Stromal cell of bone marrow (primary cell): ENCODE results near the gene DCAF8.
A peak's percentile ranks its signal among the peaks of the same experiment; 100 is the strongest.

Experiments
- DNase-seq: peaks from one replicate; pipeline ENCODE4 v3.0.0-alpha.2; 2012; ENCODE audit warnings: low read depth

The DCAF8 gene

DNA sequence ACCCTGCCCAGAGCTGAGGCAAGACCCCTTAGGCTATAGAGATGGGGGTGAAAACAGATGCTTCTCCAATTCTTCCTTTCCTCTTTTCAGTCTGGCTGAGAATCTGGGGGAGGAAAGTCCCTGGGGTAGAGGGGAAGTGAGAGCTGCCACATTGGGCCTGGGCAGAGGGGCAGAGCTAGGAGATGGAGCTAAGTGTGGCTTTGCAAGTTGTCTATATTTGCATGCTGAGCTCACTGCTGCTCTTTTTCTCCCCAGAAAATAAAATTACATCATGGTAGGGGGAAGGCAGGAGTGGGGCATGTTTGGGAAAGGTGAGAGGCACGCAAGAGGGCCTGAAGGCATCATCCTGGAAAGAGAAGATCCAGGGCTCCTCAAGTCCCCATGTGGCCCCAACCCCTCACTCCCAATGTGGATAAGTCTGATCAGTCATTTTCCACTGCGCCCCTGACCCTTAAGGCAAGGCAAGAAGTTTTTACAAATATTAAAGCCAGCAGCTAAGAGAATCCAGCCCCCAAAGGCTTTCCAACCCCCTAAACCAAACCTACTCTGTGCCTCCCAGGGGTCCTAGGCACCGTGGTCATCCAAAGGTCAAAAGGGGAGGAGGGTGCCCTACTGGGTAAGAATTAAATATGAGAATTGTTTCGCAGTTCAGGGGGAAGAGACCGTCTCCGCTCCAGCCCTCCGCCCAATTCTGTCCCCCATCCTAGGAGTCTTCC is 57.7 kb downstream of the DCAF8 start:
- no peak for DNase-seq

DNA sequence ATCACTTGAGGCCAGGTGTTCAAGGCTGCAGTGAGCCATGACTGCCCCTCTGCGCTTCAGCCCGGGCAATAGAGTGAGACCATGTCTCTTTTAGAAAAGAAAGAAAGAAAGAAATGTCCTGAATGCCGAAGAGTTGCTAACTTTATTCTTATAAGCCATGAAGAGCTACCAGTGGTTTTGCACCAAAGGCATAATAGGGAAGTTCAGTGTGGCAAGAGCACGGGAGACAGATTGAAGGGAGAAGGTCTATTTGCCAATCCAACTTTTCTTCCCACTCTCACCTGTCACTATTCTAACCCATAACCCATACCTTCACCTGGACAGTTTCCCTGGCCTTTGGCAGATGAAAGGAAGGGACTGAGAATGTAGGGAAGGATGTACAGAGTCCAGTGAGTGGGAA is 61.6 kb downstream of the DCAF8 start:
- DNase-seq, result no peak

DNA sequence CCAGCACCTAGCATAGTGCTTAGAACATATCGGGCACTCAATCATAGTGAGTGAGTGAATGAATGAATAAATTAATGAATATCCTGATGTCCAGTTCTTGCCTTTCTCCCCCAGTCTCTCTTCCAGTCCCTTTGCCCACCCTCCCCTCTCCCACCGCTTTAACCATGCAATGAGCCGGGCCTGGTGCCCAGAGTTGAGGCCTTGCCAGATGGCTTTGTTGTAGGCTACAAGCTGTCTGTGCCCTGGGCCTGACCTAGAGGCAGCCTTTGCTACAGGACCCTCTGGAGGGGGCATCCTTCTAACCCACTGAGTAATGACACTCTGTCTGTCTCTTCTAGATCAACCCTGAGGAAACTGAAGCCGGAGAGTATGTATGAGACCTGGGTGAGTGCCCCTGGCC is 65.1 kb downstream of the DCAF8 start:
- DNase-seq, result no peak

DNA sequence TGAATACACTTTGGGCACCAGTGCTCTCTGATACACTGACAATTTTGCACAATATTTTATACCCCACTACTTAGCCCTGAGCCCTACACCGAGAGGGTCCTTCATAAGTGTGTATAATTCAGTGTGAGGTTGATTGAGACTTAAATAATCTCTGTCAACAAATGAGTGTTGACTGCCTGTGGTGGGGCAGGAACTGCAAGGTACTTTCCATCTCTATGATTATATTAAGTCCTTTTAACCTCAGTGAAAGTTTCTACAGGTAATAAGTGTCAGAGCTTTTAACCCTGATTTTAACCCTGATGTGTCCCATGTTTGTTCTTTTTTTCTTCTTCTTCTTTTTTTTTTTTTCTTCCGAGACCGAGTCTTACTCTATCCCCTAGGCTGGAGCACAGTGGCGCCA is 66.2 kb downstream of the DCAF8 start:
- no peak for DNase-seq

DNA sequence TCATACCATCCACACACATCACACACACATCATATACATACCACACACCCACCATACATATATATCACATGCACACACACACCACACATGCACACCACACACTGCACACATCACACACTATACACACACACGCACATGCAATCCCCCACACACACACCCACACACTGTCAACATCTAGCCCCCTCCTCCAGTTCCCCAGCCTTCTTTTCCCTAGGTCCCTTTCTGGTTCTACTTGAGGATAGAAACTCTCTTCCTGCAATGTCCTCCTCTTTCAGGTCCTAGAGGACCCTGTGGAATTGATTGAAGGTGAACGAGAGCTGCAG is 67.7 kb downstream of the DCAF8 start:
- no peak for DNase-seq

DNA sequence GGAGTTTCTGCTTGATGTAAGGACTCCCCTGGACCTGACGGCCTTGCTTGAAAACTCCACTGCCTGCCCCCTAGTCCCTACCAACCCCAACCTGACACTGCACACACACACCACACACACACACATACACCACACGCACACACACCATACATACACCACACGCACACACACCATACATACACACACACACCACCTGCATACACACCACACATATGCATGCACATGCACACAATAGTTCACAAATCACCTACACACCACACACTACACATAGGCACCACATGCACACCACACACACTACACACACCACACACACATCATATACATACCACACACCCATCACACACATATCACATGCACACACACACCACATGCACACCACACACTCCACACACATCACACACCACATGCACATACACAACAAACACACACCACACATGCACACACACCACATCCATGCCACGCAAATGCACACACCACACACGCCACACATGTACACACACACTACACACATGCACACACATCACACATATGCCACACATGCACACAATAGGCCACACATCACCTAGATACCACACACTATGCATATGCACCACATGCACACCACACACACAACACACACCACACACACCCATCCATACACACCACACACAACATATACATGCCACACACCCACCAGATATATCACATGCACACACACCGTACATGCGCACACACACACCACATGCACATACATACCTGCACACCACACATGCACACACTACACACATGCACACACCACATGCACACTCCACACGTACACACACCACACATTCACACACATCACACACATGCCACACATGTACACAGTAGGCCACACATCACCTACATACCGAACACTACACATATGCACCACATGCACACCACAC is 68.3 kb downstream of the DCAF8 start:
- no peak for DNase-seq

DNA sequence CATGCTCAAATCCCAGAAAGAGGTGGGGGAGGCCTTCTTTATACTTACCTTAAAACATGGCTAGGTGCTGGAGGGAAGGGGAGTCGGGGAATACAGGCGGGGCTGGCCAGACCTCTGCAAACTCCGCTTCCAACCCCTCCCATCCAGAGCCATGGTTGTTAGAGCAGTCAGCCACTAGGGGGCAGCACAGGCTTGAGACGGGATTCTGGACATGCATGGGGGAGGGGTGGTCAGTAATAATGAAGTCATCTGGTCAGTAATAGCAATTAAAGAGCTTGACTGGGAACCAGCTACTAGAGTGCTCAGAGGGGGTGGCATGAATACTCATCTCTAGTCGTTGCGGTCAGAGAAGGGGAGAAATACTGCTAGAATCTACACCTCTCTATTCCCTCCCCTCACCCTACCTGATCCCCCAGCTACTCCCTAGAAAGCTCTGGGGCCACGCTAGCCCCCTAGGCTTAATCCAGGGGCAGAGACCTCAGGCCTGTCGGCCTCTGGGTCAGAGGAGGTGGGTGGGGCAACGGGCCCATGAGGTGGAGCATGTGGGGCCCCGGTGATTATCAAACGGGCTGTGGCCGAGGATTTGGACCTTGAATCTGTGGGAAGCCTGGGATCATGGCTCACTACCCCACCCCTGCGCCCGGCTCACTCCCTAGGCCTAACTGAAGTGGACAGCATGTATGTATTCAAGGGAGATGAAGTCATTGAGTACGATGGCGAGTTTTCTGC is 69.1 kb downstream of the DCAF8 start:
- peak; percentile 80 for DNase-seq

DNA sequence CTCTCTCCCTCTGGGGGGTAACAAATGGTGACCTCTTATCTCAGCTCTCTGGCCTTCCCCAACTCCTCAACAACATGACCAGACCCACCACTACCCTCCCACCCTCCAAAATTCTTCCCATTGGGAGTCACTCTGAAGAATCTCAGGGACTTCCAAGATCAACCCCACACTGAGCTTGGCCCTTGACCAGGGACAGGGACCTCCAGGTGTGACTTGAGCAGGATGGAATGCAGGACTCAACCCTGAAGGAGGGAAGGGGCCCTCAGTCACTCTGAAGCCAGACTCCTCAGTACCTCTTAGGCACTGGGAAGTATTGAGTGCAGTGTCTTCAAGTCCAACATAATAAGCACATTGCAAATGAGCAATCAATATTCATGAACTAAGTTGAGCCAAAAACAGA is 70.1 kb downstream of the DCAF8 start:
- no peak for DNase-seq

DNA sequence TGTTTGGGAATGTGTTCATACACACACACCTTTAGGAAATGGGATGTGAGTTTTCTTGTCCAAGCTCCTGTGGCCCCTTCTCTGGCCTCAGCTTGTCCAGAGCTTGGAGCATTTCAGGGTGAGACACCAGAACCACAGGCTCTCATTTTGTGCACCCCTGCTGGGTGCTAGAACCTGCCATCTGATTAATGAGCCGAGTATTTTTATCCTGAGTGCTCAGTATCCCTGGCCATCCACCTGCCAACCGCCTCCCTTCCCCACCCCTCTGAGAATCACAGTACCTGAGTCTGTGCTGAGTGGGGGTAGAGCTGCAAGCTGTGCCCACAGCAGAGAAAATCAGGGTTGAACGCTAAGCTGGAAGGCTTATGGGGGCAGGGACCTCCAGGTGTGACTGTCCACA is 70.6 kb downstream of the DCAF8 start:
- no peak for DNase-seq

DNA sequence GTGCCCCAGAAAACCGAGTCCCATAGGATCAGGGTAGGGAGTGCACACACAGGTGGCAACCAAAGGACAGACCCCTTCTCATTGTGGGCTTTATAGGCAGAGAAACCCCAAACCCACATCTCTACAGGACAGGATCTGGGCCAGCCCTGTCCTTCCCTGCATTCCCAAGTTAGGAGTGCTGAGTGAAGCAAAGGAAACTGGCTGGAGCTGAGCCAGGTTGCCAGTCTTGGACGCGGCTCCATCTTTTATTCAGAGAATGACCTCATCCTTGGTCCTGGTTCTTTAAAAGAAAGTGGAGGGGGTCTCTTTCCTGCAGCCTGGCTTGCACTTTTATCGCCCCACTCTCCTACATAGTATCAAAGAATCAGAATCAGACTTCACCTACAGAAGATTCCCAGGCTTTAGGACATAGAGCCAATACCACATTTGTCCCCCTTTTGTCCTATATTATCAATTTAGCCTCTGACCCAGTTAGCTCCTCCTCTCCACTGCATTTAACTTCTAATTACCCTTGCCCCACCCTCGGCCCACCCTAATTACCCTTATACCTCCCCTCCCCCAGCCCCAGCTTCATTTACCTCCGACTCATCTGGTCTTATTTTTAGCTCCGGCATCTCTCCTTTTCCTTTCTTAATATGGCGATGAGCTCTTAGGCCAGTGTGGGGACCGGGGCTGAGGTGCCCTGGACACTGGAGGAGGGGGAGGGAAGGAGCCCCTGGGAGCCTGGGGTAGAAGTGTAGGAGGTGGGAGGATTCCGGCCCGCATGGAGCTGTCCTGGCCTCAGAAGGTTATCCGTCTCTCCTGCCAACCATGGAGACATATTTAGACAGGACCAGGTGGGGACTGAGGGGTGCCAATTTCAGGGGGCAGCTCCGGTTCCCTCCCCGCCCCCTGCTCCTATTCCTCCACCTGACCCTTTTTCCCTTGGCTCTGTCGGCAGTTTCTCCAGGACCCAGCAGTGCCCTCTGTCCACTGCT is 72.4 kb downstream of the DCAF8 start, which contains the start of gene CASQ1:
Gene CASQ1 (plus strand): TSS at position 927 of the 977 bp plus-strand sequence. CDS start 177 bp downstream, outside the sequence.
- no peak for DNase-seq

DNA sequence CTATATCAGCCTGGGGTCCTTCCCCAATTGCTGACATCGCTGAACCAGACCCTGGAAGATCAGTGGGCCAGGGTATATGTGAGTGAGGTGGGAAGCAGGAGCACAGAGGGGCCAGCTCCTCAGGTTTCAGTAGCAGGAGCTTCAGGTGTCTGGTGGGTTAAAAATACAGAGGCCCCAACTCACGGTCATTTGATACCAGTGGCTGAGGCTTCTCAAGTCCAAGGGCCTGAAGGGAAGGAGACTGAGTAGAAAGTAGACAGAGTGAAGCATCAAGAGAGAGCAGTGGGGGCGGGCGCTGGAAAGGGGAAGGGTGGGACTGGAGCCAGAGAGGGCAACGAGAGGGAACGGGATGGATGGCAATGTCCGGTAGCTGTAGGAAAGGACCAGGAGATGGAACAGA is 74.0 kb downstream of the DCAF8 start:
- DNase-seq, result no peak

DNA sequence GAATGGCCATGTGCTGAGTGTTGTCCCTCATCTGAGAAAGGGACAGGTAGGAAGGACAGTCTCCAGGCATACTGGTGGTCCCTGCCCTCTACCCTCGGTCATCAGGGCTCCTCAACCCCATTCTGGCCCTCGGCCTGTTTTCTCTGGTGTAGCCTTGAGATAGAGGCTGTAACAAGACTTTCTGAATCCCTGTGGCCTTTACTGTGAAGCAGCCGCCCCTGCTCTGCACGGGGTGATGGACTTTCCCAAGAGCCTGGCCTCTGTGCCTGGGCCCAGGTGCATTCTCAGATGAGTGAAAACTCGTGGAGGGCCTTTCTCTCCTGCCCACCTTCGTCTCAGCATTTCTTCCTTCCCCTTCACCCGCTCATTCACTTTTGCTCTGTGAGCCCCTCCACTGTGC is 74.9 kb downstream of the DCAF8 start:
- no peak for DNase-seq

DNA sequence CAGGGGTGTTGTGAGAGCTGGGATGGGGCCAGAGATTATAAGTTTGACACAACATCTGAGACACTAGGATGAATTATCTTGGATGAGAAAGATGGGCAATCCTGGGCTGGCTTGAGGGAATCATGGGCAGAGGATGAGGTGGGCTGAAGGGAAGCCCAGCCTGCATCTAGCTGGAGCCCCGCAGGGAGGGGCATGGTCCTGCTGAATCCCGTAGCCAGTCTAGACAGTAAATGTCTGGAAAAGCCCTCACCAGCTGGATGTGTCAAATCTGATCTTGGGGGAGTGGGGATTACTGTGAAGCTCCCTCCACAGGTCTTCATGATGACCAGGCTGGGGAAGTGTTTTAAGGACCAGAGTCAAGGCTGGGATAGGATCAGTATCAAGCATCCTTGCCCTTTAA is 75.6 kb downstream of the DCAF8 start:
- DNase-seq, result no peak

DNA sequence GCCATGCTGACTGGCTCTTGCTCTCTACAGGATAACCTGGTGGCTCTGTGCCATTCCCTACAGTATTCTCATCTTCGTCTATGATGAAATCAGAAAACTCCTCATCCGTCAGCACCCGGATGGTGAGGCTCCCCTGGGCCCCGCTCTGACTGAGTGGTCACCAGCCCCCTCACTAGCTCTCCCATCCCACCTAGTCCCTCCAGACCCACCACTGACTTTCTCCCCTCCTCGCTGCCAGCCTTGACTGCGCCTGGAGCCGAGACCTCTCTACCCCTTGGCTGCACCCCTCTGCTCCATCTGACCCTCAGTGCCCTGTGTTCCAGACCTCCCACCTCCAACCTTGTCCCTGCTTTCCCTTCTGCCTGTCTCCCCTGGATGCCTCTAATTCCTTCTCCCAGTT is 76.1 kb downstream of the DCAF8 start:
- DNase-seq, result no peak

DNA sequence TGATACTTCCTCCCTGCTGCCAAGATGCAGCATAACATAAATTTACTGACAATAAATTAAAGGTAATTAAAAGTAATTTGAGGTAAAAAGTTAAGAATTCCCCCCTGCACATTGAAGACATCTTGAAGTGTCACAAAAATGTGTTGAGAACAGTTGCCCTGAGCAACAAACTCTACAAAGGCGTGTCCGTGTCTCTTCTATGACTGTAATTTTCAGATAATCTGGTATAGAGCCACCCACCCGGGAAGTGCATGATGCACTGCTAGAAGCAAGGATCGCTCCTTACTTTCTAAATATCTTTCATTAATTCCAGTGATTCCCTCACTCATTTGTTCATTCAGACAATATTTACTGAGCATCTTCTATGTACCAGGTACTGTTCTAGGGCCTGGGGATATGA is 83.0 kb downstream of the DCAF8 start:
- DNase-seq, result no peak

DNA sequence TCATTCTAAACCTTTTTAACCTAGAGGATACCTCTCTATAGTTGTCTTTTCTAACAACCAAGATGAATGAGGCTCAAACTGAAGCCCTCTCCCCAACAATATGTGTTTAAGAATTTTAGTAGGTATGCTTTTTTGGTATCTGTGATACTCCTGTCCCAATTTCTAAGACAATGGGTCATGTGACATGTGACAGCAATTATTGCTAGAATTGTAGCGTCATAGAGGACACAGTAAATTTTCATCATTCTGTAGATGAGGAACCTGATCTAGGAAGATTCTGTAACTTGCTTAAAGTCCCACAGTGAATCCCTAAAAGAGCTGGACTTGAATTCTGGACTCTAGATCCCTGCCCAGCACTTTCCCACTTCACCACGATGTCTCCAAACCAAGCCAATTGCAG is 83.6 kb downstream of the DCAF8 start:
- DNase-seq, result no peak

DNA sequence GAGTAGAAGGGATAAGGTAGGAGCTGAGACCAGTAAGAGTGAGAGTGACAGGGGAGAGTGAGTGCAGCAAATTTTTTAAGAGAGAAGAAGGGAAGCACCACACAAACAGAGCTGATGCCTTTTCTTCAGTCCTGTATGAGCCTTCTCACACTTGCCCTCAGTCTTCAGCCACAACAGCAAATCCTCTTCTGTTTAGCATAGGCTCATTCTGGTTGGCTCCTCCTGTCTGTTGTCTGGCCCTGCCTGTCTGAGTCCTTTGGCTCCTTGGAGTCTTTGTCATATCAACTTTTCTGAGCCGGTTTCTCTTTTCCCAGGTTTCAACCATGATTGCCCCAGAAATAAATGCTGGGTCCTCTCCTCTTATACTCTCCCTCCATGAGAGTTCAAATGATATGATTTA is 84.7 kb downstream of the DCAF8 start:
- DNase-seq, result no peak

DNA sequence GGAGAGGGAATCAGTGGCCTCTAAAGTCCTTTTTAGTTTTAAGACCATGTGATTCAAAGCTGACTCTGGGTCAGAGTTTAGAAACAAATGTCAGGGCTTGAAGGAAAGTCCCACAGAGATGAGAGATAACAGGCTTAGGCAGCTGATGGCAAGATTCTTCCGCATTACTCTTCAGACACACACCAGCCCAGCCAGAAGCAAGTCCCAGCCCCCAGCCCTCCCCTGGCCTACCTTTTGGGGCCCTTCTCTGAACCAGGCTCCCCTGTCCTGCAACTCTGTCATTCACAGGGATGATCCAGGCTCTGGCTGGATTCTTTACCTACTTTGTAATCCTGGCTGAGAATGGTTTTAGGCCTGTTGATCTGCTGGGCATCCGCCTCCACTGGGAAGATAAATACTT is 85.1 kb downstream of the DCAF8 start:
- DNase-seq, result no peak

DNA sequence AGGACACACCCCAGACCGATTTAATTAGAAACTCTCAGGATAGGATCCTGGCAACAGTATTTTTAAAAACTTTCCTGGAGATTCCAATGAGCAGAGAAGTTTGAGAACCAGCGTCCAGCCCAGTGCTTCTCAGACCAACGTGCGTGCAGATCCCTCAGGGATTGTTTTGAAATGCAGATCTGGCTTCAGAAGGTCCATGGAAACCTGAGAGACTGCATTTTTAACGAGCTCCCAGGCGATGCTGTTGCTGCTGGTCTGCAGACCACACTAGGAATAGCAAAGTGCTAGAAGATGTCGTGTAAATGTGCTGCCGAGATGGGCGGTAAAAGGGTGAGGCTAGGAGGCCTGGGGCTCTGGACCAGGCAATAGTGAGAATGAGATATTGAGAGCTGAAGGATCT is 90.4 kb downstream of the DCAF8 start:
- DNase-seq, result no peak

DNA sequence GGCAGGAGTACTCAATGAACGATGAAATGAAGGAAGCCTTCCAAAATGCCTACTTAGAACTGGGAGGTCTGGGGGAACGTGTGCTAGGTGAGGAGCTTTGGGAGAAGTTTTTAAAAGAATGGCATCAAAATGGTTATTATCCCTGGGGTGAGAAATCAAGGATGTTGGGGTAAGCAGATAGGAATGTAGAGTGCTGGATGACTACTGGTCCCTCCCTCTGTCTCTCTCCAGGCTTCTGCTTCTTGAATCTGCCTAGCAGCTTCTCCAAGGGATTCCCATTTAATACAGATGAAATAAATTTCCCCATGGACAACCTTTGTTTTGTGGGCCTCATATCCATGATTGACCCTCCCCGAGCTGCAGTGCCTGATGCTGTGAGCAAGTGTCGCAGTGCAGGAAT is 91.0 kb downstream of the DCAF8 start:
- no peak for DNase-seq

DNA sequence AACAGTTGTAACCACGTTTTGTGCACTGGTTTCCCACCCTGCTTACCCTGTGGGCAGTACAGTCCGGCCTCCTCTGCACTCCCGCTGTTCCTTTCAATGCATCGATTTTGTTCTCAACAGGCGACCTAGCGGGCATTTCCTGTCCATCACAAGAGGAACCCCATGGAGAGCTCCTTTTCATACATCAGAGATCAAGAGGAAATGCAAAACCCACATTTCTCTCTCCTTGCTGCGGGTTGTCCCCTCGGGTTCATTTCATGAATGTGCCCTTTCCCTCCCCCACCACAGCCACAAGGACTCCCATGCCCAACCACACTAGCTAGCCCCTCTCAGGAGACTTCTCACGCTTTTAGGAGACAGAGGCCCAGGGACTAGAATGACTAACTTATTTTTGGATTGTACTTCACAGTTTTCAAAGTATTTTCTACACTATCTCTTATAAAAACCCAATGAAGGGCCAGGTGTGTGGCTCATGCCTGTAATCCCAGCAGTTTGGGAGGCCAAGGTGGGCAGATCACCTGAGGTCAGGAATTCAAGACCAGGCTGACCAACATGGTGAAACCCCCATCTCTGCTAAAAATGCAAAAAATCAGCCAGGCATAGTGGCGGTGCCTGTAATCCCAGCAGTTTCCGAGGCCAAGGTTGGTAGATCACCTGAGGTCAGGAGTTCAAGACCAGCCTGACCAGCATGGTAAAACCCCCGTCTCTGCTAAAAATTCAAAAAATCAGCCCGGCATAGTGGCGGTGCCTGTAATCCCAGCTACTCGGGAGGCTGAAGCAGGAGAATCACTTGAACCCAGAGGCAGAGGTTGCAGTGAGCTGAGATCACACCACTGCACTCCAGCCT is 92.6 kb downstream of the DCAF8 start:
- no peak for DNase-seq
